Neural progenitor cell (in vitro differentiated cells): ENCODE data around the gene SEMA7A. TPM values are rescaled to one million over a fixed set of nuclear protein-coding genes. Genes with fewer than 3 reads are reported as not detected.

Experiments used
- DNase-seq: peaks from one replicate; pipeline ENCODE4 v3.0.0-alpha.2; 2016; ENCODE audit warnings: low spot score
- H2AFZ ChIP-seq: fragments of 200-600 bp; sonication (generic); replicated peaks from 2 replicates; pipeline ENCODE4 v1.6.1; 2016; ENCODE audit warnings: antibody characterized with exemption
- H3F3A ChIP-seq: fragments of 200-600 bp; sonication (generic); 2 replicates; pipeline ENCODE4 v1.6.1; 2016; ENCODE audit warnings: antibody characterized with exemption, low read depth
- H3K27ac ChIP-seq: fragments of 200-600 bp; sonication (generic); 2 replicates; pipeline ENCODE4 v1.5.1; 2016; ENCODE audit warnings: mild to moderate bottlenecking
- H3K27me3 ChIP-seq: fragments of 200-600 bp; sonication (generic); 2 replicates; pipeline ENCODE4 v1.6.1; 2016; ENCODE audit warnings: mild to moderate bottlenecking, moderate library complexity
- H3K36me3 ChIP-seq: fragments of 200-600 bp; sonication (generic); 2 replicates; pipeline ENCODE4 v1.5.1; 2016
- H3K4me1 ChIP-seq: fragments of 200-600 bp; sonication (generic); 2 replicates; pipeline ENCODE4 v1.6.1; 2016; ENCODE audit warnings: mixed run types
- H3K4me2 ChIP-seq: fragments of 200-600 bp; sonication (generic); 2 replicates; pipeline ENCODE4 v1.6.1; 2016
- H3K4me3 ChIP-seq: fragments of 200-600 bp; sonication (generic); 2 replicates; pipeline ENCODE4 v1.5.1; 2016
- H3K79me2 ChIP-seq: fragments of 200-600 bp; sonication (generic); 2 replicates; pipeline ENCODE4 v1.6.1; 2016; ENCODE audit warnings: low read depth
- H3K9ac ChIP-seq: fragments of 200-600 bp; sonication (generic); 2 replicates; pipeline ENCODE4 v1.6.1; 2016
- H3K9me3 ChIP-seq: fragments of 200-600 bp; sonication (generic); 2 replicates; pipeline ENCODE4 v1.5.1; 2016; ENCODE audit warnings: low read depth
- H4K20me1 ChIP-seq: fragments of 200-600 bp; sonication (generic); 2 replicates; pipeline ENCODE4 v1.6.1; 2016; ENCODE audit warnings: low read depth
- H3K27ac Mint-ChIP-seq: 3 replicates; pipeline ENCODE4 v1.8.0; 2021; ENCODE audit warnings: mixed read lengths
- H3K27me3 Mint-ChIP-seq: 2 replicates; pipeline ENCODE4 v1.8.0; 2022; ENCODE audit warnings: low read depth, mild to moderate bottlenecking, inconsistent platforms, moderate library complexity, mixed read lengths; ENCODE audit not compliant: insufficient read depth
- H3K36me3 Mint-ChIP-seq: 3 replicates; pipeline ENCODE4 v1.8.0; 2021; ENCODE audit warnings: mixed read lengths
- H3K4me1 Mint-ChIP-seq: 3 replicates; pipeline ENCODE4 v1.8.0; 2021; ENCODE audit warnings: mixed read lengths
- H3K4me3 Mint-ChIP-seq: 3 replicates; pipeline ENCODE4 v1.8.0; 2021; ENCODE audit warnings: mild to moderate bottlenecking, moderate library complexity, mixed read lengths
- H3K9me3 Mint-ChIP-seq: 3 replicates; pipeline ENCODE4 v1.8.0; 2020; ENCODE audit warnings: mixed read lengths
- CTCF ChIP-seq: fragments of 200-600 bp; sonication (generic); IDR thresholded peaks from 2 replicates; pipeline ENCODE4 v1.5.1; 2017; ENCODE audit warnings: antibody characterized with exemption, mild to moderate bottlenecking
- EZH2 ChIP-seq: fragments of 200-600 bp; sonication (generic); IDR thresholded peaks from 2 replicates; pipeline ENCODE4 v1.6.1; 2017; ENCODE audit warnings: antibody characterized with exemption, mild to moderate bottlenecking, moderate library complexity
- EZH2phosphoT487 ChIP-seq: fragments of 200-600 bp; sonication (generic); IDR thresholded peaks from 2 replicates; pipeline ENCODE4 v1.6.1; 2017; ENCODE audit warnings: antibody characterized with exemption
- total RNA-seq: library from RNA; depleted of rRNA; stranded (reverse); fragments of >200 nt; gene quantifications from 2 replicates; pipeline ENCODE4 v1.2.3, GENCODE V29; 2015; ENCODE audit warnings: low replicate concordance

Gene SEMA7A
- total RNA-seq, 1 donor from 2014 or later: 3.5 TPM

DNA sequence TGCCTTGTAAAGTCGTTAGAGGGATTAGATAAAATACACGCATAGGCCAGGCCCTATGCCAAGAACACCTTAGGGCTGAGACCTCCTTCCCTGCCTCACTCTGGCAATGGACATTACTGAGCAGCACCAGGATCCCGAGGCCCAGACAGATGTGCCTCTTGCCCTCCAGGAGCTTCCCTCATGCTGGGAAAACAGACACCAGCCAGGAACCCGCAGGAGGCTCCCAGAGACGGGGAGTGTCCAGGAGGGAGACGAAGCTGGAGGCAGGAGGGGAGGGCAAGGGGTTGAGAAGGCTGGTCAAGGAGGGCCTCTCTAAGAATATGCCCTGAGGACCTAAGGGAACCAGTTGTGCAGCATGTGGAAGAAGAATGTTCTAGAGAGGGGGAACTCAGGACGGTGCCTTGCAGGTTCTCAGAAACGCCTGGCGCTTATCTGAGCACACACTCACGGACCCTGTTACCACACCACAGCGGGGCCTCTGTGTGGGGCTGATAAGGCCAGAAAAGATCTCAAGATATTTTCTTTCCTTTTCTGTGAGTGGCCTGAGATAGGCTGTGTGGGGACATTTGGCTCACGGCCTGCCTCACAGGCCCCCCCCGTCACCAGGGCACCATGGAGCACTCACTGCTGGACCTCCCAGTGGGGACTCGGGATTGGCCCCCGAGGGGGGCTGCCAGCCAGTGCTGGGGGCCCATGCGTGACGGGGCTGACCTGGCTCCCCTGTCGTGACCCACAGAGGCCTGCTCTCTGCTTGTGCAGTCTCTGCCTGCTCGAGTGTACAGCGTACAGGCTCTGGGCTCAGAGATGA is 44.3 kb downstream of the SEMA7A start:
- no peak overlapping the region for H3K4me3 Mint-ChIP-seq
- no peak overlapping the region for H3K27ac Mint-ChIP-seq
- Histone ChIP-seq H3K36me3 (no peaks in the 10 kb centered on the region), H2AFZ (no peak overlapping the region), H3K9me3 (no peaks in the 10 kb centered on the region), H3K27ac (no peak overlapping the region), H3K4me3 (no peak overlapping the region), H3K4me1 (peaks cover 19% of the 10 kb centered on the region), H3K4me2 (no peak overlapping the region), H3K9ac (no peak overlapping the region), H3K27me3 (no peaks in the 10 kb centered on the region), H3F3A (no peaks in the 10 kb centered on the region), H4K20me1 (no peaks in the 10 kb centered on the region), H3K79me2 (no peaks in the 10 kb centered on the region)
- no peak for DNase-seq
- no peaks in the 10 kb centered on the region for H3K36me3 Mint-ChIP-seq
- TF ChIP-seq CTCF: no peak
- H3K9me3 Mint-ChIP-seq: no peaks in the 10 kb centered on the region
- peaks cover 5% of the 10 kb centered on the region for H3K27me3 Mint-ChIP-seq
- peaks cover 21% of the 10 kb centered on the region for H3K4me1 Mint-ChIP-seq

DNA sequence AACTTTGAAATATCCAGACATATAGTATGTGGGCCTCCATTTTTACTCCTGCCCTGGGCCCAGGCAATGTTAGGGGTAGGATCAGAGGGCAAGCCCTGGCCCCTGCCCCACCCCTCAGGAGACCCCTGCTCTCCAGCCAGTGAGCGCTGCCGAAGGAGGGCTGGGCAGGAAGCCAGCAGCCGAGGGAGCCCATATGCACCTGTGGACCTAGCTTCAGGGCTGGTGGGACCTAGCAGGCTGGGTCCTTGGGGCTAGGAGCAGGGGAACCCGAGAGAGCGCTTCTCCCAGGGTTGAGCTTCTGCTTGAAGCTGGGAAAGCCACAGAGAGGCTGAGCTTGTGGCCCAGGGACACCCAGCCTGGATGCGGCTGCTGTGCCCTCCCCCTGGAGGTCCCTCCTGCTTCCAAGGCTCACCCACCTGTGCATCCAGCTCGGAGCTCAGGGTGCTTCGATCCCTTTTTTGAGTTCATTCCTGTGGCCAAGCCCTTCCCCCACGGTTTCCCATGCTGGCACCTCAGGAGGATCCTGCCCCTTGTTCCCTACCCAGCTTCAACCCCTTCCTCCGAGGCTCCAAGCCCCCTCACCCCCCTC is 45.3 kb downstream of the SEMA7A start:
- no peak for DNase-seq
- Histone ChIP-seq H3K27ac (no peak overlapping the region), H3K79me2 (no peaks in the 10 kb centered on the region), H3K36me3 (no peaks in the 10 kb centered on the region), H3K27me3 (no peaks in the 10 kb centered on the region), H3K4me3 (no peak overlapping the region), H3K4me1 (peaks cover 19% of the 10 kb centered on the region), H3K9ac (no peak overlapping the region), H3K4me2 (no peak overlapping the region), H4K20me1 (no peaks in the 10 kb centered on the region), H3F3A (no peaks in the 10 kb centered on the region), H3K9me3 (no peaks in the 10 kb centered on the region), H2AFZ (no peak overlapping the region)
- H3K4me3 Mint-ChIP-seq: no peak overlapping the region
- TF ChIP-seq EZH2phosphoT487: no peak
- TF ChIP-seq EZH2: no peak
- TF ChIP-seq CTCF: no peak
- peaks cover 4% of the 10 kb centered on the region for H3K27me3 Mint-ChIP-seq
- H3K9me3 Mint-ChIP-seq: no peaks in the 10 kb centered on the region
- peaks cover 21% of the 10 kb centered on the region for H3K4me1 Mint-ChIP-seq
- H3K27ac Mint-ChIP-seq: no peak overlapping the region
- no peaks in the 10 kb centered on the region for H3K36me3 Mint-ChIP-seq

DNA sequence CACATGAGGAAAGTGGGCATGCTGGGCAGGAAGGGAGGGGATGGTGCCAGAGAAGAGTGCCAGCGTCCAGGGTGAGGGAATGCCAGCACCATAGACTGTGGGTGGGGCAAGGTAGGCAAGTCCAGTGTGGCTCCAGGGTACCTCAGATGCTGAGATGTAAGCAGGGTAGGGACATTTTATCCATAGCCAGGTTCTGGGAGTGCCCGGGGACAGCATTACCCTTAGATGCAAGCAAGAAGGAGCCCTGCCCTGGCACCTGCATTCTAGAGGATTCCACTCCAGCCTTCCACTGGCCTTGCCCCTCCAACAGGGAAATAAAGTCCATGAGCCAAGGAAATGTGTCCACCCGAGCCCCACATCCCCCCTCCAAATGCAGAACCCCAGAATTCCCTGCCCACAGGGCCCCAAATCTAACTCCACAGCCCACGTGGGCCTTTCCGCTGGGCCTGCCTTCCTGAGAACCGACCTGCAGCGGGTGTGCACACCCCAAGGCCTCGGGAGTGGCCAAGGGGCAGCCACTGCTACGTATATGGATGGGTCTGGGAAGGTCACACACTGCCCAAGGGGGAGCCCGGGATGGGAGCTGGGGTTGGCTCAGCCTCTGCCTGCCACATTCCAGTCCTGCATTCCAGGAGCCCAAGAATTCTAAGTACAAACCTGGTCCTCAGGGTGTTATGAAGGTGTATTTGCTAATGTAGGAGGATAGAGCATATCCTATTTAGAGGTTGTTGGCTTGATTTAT is 46.0 kb downstream of the SEMA7A start:
- H3K36me3 Mint-ChIP-seq: no peaks in the 10 kb centered on the region
- H3K4me3 Mint-ChIP-seq: no peak overlapping the region
- H3K36me3 ChIP-seq: no peaks in the 10 kb centered on the region
- H3K9ac ChIP-seq: no peak overlapping the region
- no peak overlapping the region for H3K27ac ChIP-seq
- no peaks in the 10 kb centered on the region for H3K9me3 ChIP-seq
- H3K4me1 ChIP-seq: peaks cover 19% of the 10 kb centered on the region
- TF ChIP-seq EZH2phosphoT487: no peak
- no peak for TF ChIP-seq CTCF
- TF ChIP-seq EZH2: no peak
- H3F3A ChIP-seq: no peaks in the 10 kb centered on the region
- peaks cover 4% of the 10 kb centered on the region for H3K27me3 Mint-ChIP-seq
- H4K20me1 ChIP-seq: no peaks in the 10 kb centered on the region
- H3K4me2 ChIP-seq: no peak overlapping the region
- DNase-seq: peak; percentile 37
- H3K79me2 ChIP-seq: no peaks in the 10 kb centered on the region
- no peaks in the 10 kb centered on the region for H3K9me3 Mint-ChIP-seq
- H2AFZ ChIP-seq: no peak overlapping the region
- H3K4me3 ChIP-seq: no peak overlapping the region
- no peak overlapping the region for H3K27ac Mint-ChIP-seq
- peaks cover 20% of the 10 kb centered on the region for H3K4me1 Mint-ChIP-seq
- H3K27me3 ChIP-seq: no peaks in the 10 kb centered on the region
